Stimulated activated CD8-positive, alpha-beta memory T cell treated with anti-CD3 and anti-CD28 coated beads, Interleukin-7, amount 100 ng/mL, for 1 hour (primary cell): ENCODE results near the gene ATP5PD.

ENCODE experiments used
- DNase-seq, 2 donors: peaks; one replicate each; pipeline ENCODE4 v3.0.0-alpha.2; 2020; ENCODE audit warnings: low read depth in 2 of 2

Gene ATP5PD

DNA sequence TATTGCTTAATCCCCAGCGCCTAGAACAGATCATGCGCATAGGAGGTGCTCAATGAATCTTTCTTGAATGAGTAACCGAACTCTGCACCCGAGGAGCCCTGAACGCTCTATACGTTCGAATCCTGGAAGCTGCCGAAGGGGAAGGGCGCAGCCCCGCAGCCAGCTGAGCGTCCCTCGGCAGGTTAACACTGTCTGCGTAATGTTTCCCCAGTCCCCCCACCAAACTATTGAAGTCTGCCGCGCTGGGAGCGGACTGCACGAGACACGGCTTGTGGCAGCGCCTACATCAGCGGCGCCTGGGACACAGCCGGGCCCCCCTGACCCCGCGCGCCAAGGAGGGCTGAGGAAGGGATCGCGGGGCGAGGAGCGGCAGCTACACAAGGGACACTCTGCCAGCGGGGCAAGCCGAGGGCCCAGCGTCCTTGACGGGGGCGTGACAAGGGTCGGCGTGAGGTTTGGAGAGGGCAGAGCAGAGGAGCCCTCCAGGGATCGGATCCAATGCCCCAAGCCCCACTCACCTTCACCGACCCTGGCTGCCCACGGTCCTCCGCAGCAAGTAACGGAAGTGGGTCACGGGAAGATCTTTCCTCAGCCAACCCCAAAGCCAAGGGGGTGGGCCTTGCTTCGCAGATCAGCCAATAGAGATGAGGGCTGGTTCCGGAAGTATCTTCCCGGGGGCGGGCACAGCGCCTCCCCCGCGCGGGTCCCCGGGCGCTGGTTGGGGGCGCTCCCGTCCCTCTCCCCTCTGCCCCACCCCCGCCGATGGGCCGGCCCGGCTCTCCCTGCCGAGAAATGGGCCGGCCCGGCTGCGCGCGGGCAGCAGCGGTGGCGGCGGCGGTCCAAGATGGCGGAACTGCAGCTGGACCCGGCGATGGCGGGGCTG is at the start of gene ATP5PD, which contains the start of gene KCTD2:
TSS of gene ATP5PD (minus strand) at position 563 of the 883 bp plus-strand sequence. CDS start 4,319 bp downstream, outside the sequence.
TSS of gene KCTD2 (plus strand) at position 819 of the 883 bp plus-strand sequence. CDS start at position 845, 26 bp downstream.
- peak; percentile 85 to 87 for DNase-seq

DNA sequence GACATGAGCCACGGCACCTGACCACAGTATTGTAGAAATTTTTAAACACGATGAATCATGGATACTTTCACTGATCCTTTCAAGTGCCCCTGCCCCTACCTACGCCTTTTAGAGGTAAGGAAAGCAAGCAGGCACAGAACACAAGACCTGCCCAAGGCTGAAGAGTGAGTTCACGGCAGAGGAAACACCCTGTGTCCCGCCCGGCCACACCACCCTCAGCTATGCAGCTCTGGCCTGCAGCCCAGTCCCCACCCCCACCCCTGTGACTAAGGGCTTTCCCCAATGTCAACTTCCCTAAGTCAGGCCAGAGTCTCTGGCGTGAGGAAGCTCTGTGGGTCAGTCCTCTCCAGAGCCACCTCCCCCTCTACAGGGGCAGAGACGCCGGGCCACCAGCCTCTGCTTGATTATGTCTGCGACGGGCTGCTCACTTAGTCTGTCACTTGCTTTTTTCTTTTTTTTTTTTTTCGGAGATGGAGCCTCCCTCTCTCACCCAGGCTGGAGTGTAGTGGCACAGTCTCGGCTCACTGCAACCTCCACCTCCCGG is 49.4 kb upstream of the ATP5PD start:
- no peak for DNase-seq

DNA sequence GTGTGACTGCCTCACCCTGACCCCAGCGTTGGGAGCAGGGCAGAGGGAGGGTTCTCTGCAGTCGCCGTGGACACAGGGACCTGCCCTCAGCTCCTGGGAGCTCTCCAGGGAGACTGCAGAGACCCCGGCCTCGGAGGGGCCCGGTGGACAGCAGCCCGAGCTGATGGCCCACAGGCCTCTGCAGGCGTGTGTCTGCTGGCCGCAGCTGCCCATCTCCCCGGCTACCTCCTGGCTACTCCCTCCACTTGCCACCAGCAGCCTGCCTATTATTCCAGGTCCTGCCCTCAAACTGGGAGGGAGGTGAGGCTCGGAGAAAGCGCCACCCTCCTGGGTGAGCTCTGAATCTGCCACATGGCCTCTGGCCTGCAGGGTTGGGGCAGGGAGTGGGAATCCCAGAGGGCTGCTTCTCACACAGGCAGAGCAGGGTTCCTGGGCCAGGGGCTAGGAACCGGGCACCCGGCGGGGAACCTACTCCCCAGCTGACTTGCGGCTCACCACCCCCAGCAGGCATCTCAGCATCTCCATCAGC is 48.2 kb upstream of the ATP5PD start:
- DNase-seq: no peak

DNA sequence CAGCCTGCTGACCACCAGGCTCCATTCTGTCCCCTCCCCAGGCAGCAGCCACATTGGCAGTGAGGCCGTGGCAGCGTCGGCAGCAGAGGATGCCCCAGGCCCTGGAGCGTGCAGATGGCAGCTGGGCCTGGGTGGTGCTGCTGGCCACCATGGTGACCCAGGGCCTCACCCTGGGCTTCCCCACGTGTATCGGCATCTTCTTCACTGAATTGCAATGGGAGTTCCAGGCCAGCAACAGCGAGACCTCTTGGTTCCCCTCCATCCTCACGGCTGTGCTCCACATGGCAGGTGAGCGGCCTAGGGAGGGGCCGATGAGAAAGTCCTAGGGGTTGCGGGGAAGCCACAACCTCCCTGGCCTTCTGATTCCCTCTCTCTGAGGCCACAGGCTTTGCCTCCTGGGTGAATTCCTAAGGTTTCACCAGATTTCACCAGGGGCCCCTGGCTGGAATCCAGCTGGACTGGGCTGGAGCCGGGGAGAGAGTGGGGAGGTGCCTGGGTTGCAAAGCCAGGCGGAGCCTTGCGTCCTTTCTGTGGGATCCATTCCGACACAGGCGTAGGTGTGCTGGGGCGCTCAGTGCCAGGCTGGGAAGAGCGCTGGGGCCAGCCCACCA is 46.9 kb upstream of the ATP5PD start:
- DNase-seq: no peak

DNA sequence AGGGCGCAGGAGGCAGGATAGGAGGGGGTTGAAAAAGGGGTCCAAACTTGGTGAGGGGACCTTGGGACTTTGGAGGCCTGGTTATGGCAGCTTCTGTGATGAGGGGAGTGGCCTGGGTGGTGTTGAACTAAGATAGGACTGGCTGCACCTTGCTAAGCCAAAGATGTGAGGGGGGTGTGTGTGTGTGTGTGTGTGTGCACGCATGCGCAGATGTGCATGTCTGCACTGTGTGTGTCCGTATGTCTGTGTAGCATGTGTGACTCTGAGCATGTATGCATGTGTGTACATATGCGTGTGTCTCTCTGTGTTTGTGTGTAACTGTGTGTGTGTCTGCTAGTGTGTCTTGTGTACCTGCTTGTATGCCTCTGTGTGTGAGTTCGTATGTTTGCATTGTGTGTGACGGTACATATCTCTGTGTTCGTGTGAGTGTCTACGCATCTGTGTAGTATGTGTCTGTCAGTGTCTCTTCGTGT is 45.1 kb upstream of the ATP5PD start:
- no peak for DNase-seq

DNA sequence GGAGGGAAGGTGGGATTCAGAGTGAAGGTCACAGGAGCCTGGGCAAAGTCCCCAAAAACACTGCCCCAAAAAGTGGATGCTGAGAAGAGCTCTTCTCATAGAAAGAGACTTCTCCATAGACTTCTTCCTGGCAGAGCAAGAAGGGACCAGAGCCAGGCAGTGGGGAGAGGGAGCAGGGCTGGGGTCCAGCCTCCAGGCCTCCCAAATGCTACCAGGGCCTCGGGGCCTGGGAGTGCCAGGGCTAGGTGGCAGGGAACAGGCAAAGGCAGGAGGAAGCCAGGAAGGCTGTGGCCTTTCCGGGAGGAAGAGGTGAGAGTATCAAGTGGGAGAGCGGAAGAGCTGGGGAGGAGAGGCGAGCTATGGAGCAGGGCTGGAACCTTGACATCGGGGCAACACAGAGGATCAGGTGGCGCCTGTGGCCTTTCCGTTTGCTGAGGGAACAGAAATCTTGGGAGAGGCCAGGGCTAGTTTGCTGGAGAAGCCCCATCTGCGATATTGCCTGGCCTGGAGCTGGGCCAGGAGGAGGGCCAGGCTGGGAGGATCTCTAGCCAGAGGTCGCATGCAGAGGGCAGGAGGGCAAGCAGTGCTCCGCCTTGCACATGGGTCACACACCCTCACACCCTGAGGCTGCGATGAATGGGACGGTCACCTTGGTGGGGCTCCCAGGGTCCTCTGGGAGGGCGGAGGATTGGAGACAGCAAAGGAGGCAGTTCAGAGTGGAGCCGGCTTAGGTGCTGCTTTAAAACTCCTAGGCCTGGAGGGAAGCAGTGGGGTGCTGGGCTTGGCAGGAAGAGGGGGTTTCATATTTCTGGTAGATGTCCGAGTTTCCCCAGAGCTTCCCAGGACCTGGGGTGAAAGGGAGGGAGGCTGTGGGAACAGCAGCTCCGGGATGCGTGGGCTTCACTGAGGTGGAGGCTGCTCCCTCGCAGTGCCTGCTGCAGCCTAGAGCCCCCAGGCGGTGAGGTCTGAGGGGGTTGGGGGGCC is 44.4 kb upstream of the ATP5PD start:
- DNase-seq: no peak

DNA sequence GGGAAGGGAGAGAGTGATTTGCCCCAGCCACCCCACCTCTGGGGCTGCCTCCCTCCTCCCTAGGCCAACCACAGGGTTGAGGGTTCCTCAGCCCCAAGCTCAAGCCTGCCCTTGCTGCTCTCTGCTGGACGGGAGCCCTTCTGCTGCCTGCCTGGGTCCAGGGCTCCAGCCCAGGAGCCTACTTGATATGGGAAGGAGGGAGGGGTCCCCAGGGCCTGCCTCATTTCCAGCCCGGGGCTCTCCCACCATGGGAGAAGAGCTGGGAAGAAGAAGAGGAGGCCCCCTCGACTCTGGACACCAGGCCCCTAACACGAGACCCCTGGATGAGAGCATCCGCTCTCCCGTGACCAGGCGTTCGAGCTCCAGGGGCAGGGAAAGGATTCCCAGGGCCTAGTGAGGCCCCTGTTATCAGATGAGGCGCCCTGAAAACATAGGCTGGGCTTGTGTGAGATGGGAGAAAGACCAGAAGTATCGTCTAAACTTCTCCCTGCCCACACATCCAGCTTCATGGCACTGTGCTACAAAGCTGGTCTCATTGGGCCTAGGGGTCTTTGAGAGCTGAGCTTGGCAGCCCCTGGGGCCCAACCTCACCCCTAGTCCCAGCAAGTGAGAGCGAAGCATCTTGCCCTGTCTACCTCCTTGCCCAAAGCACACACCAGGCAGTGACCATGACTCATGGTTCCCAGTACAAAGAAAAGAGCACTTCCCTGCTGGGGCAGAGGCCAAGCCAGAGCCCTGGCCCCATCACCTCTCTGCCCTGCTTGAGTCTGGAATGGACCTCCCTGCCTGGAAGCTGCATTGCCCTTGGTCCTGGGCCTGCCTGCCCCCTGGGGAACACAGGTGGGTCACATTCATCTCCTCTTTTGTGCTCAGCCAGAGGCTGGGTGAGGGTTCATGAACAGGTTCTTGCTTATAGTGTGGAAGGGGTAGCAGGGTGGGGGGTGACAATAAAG is 42.0 kb upstream of the ATP5PD start:
- DNase-seq: no peak

DNA sequence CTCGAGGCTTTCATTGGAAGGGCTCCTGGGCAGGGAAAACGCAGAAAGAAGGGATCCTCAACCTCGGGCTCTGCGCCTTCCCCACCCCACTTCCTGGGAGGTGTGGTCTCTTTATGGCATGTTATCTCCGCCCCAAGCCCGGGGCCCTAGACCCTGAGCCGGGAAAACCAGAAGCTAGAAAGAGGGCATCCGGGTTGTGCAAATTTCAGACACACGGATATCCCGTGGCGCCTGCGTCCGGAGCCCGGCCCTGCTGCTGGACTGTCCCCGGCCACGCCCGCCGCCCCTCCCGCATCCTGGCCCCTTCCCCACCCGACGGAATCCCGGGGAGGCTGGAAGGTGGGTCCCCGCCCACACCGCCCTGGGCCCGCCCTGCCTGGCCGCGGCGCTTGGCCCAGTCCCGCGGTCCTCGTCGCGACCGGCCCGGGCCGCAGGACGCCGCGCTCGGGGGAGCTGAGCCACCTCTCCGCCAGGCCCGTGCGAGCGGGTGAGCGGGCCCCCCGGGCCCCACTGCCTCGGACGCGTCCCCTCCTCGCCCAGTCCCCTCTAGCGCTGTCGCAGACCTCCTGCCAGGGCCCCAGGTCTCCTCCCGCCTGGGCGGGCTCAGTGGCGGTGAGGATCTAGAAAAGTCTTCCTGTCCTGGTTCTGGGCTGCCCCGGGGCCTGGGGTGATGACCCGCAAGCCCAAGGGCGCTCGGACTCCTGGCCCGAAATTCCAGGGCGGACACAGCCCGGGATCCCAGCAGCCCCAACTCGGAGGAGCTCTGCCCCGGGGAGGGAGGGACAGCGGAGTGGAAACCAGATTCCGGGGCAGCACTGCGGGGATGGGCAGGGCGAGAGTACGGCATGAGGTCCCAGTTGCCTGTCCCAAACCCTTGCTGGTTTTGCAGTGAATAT is 41.0 kb upstream of the ATP5PD start, which contains the start of gene SLC16A5:
TSS of gene SLC16A5 (plus strand) at position 397 of the 896 bp plus-strand sequence. CDS start 5,683 bp downstream, outside the sequence.
- DNase-seq: no peak

DNA sequence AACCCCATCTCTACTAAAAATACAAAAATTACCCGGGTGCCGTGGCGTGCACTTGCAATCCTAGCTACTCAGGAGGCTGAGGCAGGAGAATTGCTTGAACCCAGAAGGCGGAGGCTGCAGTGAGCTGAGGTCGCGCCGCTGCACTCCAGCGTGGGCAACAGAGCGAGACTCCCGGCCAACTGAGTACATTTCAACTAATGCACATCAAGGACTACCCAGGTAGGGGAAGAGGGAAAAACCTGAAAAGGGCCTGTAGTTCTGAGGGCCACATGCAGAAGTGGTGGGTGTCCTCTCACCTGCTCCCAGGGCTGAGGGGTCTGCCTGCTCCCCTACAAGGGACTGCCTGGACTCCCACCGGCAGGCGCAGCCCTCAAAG is 40.4 kb upstream of the ATP5PD start:
- no peak for DNase-seq

DNA sequence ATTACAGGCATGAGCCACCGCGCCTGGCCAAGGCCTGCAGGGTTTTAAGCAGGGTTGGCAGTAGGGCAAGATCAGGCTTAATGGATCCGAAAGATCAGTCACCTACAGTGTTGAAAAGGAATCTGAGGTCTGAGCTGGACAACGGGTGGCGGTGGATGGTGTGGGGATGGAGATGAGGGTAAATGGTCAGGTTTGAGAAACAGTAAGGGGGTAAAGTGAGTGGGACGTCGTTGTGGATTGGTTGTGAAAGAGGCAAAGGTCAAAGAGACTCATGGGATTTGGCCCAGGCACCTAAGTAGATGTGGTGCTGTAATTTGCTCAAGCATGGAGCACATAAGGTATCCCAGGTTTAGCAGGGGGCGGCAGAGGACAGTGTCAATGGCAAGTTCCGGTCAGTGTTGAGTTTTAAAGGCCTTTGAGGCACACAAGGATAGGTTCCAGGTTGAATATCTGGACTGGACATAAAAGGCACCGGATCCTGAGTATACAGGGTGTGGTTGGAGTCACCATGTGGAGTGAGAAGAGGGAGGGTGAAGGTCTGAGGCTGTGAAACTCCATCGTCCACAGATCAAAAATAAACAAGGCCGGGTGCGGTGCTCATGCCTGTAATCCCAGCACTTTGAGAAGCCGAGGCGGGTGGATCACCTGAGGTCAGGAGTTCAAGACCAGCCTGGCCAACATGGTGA is 39.9 kb upstream of the ATP5PD start:
- no peak for DNase-seq

DNA sequence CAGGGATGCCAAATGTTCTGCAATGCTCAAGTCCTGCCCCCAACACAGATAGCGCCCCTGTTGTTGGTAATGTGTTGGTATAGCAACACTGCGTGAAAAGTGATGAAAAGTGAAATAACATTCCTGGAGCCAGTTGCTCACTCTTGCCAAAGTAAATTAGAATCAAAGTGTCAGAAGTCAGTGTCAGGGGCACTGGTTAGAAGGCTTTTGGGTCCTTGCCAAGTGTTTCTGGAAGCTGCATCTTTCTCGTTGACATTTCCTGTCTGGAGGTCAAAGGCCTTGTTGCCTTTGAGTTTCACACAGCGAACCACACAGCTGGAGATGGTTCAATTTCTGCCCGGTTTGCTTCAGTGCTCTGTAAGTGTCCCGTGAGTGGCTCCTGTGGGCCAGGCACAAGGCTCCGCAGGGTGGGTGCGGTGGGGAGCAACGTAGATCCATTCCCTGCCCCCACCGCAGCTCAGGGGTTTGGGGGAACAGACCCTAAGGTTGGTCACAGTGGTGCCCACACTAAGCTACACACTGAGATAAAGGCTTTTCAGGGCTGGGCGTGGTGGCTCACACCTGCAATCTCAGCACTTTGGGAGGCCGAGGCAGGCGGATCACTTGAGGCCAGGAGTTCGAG is 37.4 kb upstream of the ATP5PD start:
- DNase-seq: no peak

DNA sequence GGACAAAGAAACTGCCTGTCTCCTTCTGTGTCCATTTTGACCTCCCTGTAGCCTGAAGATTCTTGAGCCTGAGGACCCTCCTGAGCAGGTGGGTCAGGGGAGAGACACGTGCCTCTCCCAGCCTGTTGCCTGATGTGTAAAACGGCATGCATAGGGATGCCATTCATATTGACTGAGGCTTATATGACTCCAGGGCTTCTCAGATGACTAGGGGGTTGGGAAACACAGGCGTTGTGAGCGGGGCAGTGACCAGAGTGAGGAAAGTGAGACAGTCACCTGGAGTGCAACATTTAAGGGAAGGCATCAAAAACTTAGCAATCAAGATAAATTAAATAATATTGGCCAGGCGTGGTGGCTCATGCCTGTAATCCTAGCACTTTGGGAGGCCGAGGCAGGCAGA is 35.9 kb upstream of the ATP5PD start:
- DNase-seq: no peak

DNA sequence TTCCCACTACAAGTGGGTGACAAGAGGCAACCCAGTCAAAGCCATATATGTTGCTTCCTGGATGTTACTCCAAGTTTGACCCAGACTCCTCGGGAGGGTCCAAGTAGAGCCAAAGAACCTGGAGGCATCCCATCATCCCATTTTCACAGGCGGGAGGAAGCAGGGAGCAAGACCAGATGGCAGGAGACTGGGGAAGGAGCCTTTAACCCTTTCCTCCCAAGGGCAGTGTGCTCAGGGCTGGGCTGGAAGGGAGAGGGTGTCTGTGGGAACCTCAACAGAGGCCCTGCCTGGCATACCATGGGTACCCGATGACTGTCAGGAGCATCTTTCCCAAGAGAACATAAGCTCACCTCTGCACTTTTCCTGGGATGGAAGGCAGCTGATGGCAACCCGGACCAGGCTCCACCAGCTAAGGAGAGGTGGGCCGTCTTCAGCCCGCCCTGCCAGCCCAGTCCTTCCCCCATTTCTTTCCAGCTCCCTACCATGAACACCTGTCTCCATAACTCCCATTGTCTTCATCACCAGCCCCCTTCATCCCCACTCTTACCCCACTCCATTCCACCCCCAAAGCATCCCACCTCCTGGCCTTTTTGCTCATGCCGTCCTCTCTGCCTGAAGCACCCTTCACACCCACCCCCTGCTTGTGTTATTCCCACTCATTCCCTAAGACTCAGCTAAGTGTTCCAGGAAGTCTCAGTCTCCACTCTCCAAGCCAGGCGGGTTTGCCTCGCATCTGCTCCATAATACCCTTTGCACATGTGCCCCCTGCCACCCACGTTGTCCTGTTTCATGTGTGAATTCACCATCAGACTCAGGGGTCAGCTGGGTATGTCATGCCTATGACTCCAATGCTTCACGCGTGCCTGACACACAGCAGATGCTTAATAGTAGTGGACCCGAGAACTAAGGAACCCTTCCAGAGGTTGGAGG is 35.1 kb upstream of the ATP5PD start:
- DNase-seq: no peak

DNA sequence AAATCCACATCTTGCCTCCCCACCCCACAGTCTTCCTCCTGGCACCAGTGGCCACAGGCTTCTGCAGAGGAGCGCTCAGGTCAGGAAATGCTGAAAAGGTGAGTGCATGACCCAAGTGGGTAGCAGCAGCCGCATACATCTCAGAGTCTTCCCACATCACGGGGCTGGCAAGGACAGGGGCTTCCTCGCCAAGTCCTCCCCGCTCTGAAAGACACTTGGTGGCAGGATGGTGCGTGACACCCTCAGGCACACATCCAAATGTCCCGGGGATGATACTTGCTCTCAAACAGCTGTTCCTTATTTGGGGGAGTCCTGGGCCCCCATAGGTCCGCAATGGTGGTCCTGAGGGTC is 32.2 kb upstream of the ATP5PD start:
- DNase-seq: no peak

DNA sequence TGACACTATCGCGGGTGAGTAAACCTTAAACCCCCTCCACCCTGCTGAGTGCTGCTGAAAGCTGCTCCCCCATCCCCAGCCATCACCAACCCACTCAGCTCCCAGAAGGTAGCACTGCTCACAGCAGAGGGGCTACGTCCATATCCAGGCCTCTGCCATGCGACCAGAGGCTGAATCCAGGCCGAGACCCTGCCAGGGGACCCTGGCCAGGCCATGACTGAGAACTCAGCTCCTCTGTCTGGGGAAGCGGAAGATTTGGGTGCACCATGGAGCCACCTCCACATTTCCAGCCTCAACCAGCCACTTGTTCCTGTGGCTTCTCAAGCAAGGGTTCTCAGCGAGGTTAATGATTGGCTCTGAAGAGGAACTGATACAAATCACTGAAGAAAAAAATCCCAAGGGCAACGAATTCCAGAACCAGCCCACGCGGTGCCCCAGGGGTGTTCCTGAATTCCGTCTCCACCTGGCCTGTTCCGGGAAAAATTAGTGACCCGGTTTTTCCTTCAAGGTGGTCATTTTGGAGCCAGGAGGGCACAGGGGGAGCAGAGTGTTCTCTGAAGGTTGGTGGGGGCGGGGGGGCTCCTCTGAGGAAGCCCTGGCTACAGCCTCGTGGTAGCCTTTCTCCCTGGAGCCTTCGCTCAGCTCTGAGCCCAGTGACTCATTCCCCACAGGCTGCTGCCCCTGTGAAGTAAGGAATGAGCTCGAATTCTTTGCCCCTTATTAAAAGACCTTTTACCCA is 31.7 kb upstream of the ATP5PD start:
- DNase-seq: no peak
